ENCODE measurements around the gene RHNO1. TPM values are rescaled to one million over a fixed set of nuclear protein-coding genes. Genes with fewer than 3 reads are reported as not detected.

RHNO1 gene
- total and polyA plus RNA-seq, 8 donors: 7.0 to 92.0 (median 14.7) TPM; not detected in 1

DNA sequence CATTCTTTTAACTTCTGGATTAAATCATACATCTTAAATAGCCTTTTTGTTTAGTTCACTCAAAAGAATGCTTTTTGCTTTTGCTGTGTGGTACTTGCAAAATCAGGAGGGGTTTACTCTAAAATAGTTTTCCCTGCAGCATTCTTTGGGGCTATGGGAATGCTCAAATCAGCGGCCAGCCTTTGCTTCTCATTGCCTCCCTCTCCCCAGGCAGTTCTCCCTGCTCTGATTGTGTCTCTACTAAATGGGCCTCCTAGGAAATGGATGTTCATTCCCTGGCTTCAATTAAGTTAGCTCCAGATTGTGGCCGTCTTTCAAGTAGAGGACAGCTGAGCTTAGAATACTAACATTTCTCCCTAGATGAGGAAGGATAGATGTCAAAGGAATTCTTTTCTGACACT lies 18.0 kb downstream of the RHNO1 start:
- Histone ChIP-seq H3K27ac (peak overlapping the region in 3 of 5 donors; percentile 26 to 97 (median 92)), H3K4me3 (no peak overlapping the region), H3K36me3 (peaks cover 0 to 3% (median 0%) of the 10 kb centered on the region in 4 donors), H3K27me3 (no peaks in the 10 kb centered on the region), H3K4me1 (peaks cover 8 to 46% (median 28%) of the 10 kb centered on the region in 4 donors), H3K9me3 (no peaks in the 10 kb centered on the region)
- WGBS, 5 donors: 0 to 89% (median 64%) methylated on average over 2 of the region's 2 CpGs
- TF ChIP-seq CTCF (IDR thresholded peaks at IDR 0.05) (no peak), POLR2AphosphoS5 (IDR thresholded peaks at IDR 0.05) (no peak), POLR2A (IDR thresholded peaks at IDR 0.05) (no peak), EP300 (IDR thresholded peaks at IDR 0.05) (no peak)
- DNase-seq: peak in 1 of 2 donors; percentile 28
- intact Hi-C loops (cut with DNase I; ENCODE audit: low total_unique reads): no loop called here

DNA sequence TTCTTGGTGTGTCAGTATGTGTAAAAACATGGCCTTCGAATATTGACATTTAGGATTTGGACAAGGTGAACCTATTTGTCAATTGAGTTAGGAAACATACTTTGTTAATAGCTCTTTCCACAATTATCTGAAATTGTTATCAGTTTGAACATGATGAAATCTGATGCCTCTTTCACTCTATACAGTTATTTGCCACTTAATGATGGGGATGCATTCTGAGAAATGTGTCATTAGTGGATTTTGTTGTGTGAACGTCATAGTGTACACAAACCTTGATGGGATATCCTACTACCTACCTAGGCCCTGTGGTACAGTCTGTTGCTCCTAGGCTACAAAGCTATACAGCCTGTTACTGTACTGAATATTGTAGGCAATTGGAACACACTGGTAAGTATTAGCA lies 18.5 kb downstream of the RHNO1 start:
- TF ChIP-seq POLR2AphosphoS5 (IDR thresholded peaks at IDR 0.05) (no peak), EP300 (IDR thresholded peaks at IDR 0.05) (no peak), POLR2A (IDR thresholded peaks at IDR 0.05) (no peak), CTCF (IDR thresholded peaks at IDR 0.05) (no peak)
- no peaks in the 10 kb centered on the region for H3K27me3 ChIP-seq
- H3K4me3 ChIP-seq: no peak overlapping the region
- intact Hi-C loops (cut with DNase I; ENCODE audit: low total_unique reads): no loop called here
- 60 to 71% (median 67%) methylated on average over 2 of the region's 2 CpGs for WGBS, 5 donors
- H3K36me3 ChIP-seq: peaks cover 0 to 3% (median 0%) of the 10 kb centered on the region in 4 donors
- no peaks in the 10 kb centered on the region for H3K9me3 ChIP-seq
- no peak for DNase-seq
- H3K27ac ChIP-seq: peak overlapping the region in 2 of 5 donors; percentile 92 to 97
- H3K4me1 ChIP-seq: peaks cover 7 to 43% (median 25%) of the 10 kb centered on the region in 4 donors

DNA sequence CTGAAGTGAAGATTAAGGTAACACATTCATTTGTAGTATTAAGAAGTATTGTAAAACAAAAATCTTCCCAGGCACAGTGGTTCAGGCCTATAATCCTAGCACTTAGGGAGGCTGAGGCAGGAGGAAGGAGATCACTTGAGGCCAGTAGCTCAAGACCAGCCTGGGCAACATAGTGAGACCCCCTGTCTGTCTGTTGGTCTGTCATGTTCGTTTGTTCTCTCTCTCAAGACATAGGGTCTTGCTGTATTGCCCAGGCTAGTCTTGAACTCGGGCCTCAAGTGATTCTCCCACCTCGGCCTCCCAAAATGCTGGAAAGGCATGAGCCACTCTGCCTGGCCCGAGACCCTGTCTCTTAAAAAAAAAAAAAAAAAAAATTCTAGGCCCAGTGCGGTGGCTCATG lies 20.4 kb downstream of the RHNO1 start:
- Histone ChIP-seq H3K4me3 (no peak overlapping the region), H3K36me3 (peaks cover 0 to 3% (median 0%) of the 10 kb centered on the region in 4 donors), H3K27me3 (no peaks in the 10 kb centered on the region), H3K4me1 (peaks cover 6 to 40% (median 23%) of the 10 kb centered on the region in 4 donors), H3K27ac (no peak overlapping the region), H3K9me3 (no peaks in the 10 kb centered on the region)
- no peak for DNase-seq
- TF ChIP-seq POLR2A (IDR thresholded peaks at IDR 0.05) (no peak), CTCF (IDR thresholded peaks at IDR 0.05) (no peak), EP300 (IDR thresholded peaks at IDR 0.05) (no peak), POLR2AphosphoS5 (IDR thresholded peaks at IDR 0.05) (no peak)
- intact Hi-C loops (cut with DNase I; ENCODE audit: low total_unique reads): no loop called here
- WGBS, 5 donors: 94 to 100% (median 95%) methylated on average over 3 to 5 of the region's 5 CpGs

DNA sequence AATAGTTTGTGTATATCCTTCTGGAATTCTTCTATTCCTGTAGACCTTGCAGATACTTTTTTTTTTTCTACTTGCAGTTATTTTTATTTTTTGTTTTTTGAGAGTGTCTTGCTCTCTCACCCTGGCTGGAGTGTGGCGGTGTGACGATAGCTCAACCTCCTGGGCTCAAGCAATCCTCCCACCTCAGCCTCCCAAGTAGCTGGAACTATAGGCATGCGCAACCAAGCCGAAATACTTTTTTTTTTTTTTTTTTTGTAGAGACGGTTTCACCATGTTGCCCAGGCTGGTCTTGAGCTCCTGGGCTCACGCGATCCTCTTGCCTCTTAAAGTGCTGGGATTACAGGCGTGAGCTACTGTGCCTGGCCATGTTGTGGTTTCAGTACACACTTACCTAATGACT lies 23.6 kb downstream of the RHNO1 start:
- intact Hi-C loops (cut with DNase I; ENCODE audit: low total_unique reads): no loop called here
- WGBS, 5 donors: 90 to 96% (median 93%) methylated on average over 8 of the region's 8 CpGs
- Histone ChIP-seq H3K4me3 (no peak overlapping the region), H3K4me1 (peaks cover 7 to 26% (median 16%) of the 10 kb centered on the region in 4 donors), H3K9me3 (no peaks in the 10 kb centered on the region), H3K27ac (no peak overlapping the region), H3K27me3 (no peaks in the 10 kb centered on the region), H3K36me3 (peaks cover 0 to 3% (median 0%) of the 10 kb centered on the region in 4 donors)
- no peak for DNase-seq
- TF ChIP-seq CTCF (IDR thresholded peaks at IDR 0.05): no peak
- no peak for TF ChIP-seq POLR2A (IDR thresholded peaks at IDR 0.05)
- no peak for TF ChIP-seq EP300 (IDR thresholded peaks at IDR 0.05)
- no peak for TF ChIP-seq POLR2AphosphoS5 (IDR thresholded peaks at IDR 0.05)
